Astrocyte of the spinal cord (primary cell): ENCODE data around the gene CAPS.

Experiments
- DNase-seq: peaks from one replicate; pipeline ENCODE4 v3.0.0; 2011; ENCODE audit warnings: low read depth, low spot score
- H3K4me3 ChIP-seq: 2 replicates; pipeline ENCODE4 v1.5.1; 2011; ENCODE audit warnings: low read depth, mild to moderate bottlenecking, low read length, moderate library complexity
- CTCF ChIP-seq: IDR thresholded peaks from 2 replicates; pipeline ENCODE4 v1.5.1; 2012; ENCODE audit warnings: low read depth, mild to moderate bottlenecking, low read length, inconsistent platforms
- in situ Hi-C: cut with HindIII; loops from 2 replicates; pipeline ENCODE4 v1.10.0; 2017; ENCODE audit warnings: low sequenced_read_pairs

CAPS gene

GRCh38 chr19:5905114-5905778 lies 8.8 kb upstream of the CAPS start:
- peak overlapping the region; percentile 98 for H3K4me3 ChIP-seq
- TF ChIP-seq CTCF, result no peak
- DNase-seq, result no peak
- in situ Hi-C loops, result no loop called here

DNA sequence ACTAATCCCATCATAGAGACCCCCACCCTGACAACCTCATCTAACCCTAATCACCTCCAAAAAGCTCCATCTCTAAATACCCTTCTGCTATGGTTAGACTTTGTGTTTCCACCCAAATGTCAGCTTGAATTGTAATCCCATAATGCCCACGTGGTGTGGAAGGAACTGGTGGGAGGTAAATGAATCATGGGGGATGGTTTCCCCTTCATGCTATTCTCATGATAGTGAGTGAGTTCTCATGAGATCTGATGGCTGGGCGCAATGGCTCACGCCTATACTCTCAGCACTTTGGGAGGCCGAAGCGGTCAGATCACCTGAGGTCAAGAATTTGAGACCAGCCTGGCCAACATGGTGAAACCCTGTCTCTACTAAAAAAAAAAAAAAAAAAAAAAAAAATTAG lies 6.8 kb upstream of the CAPS start:
- DNase-seq, result no peak
- no peak for TF ChIP-seq CTCF
- in situ Hi-C loops, result no loop called here
- H3K4me3 ChIP-seq, result no peak overlapping the region

DNA sequence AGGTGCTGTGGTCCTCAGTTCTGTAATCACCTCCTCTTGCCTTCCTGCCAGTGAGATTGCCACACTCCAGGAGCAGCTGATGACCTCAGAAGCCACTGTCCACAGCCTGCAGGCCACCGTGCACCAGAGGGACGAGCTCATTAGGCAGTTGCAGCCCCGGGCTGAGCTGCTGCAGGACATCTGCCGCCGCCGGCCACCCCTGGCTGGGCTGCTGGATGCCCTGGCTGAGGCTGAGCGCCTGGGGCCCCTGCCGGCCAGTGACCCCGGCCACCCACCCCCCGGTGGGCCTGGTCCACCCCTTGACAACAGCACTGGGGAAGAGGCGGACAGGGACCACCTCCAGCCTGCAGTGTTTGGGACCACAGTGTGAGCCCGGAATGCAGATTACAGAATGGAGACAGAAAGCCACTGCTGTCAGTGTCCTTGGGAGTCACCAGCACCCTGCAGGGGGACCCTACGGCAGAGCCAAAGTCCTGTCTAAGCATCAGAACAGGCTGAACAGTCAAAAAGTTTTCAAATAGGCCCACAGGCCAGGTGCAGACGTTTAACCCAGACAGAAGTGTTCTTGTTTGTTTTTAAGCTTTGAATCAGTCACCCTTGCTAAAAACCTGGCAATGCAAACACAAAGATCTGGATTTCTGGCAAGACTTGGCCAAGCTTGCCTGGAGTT lies 5.1 kb upstream of the CAPS start:
- no peak for DNase-seq
- H3K4me3 ChIP-seq, result no peak overlapping the region
- in situ Hi-C loops, result no loop called here
- TF ChIP-seq CTCF, result no peak

DNA sequence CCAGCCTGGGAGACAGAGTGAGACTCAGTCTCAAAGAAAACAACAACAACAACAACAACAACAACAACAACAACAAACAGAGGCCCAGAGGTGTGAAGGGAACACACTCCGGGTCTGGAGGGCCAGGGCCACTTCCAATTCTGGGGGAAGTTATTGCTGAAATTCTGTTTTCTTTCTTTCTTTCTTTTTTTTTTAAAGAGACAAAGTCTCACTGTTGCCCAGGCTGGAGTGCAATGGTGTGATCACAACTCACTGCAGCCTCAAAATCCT lies 3.5 kb upstream of the CAPS start:
- H3K4me3 ChIP-seq, result no peak overlapping the region
- in situ Hi-C loops, result no loop called here
- no peak for TF ChIP-seq CTCF
- DNase-seq, result no peak

GRCh38 chr19:5911366-5911765 lies 2.7 kb upstream of the CAPS start:
- in situ Hi-C loops, result no loop called here
- no peak for DNase-seq
- no peak for TF ChIP-seq CTCF
- no peak overlapping the region for H3K4me3 ChIP-seq

- H3K4me3 ChIP-seq, result no peak overlapping the region
- TF ChIP-seq CTCF, result no peak
- DNase-seq, result no peak
- in situ Hi-C loops, result no loop called here
These were observed 312 bp downstream of the CAPS start for GRCh38 chr19:5914358-5914774.
